Ishikawa (cell line): Measurements from ENCODE around the gene AKAP1.

Experiments
- CREB1 ChIP-seq: IDR thresholded peaks from 2 replicates; pipeline ENCODE4 v1.6.1; 2012; ENCODE audit warnings: low read depth
- EGR1 ChIP-seq: IDR thresholded peaks from 2 replicates; pipeline ENCODE4 v1.6.1; 2012
- EP300 ChIP-seq: IDR thresholded peaks from 2 replicates; pipeline ENCODE4 v1.6.1; 2012; ENCODE audit warnings: borderline replicate concordance
- RAD21 ChIP-seq: IDR thresholded peaks from 2 replicates; pipeline ENCODE4 v1.6.1; 2012; ENCODE audit warnings: low read depth
- TAF1 ChIP-seq: IDR thresholded peaks from 2 replicates; pipeline ENCODE4 v1.6.1; 2012; ENCODE audit warnings: low read depth, mild to moderate bottlenecking
- TEAD4 ChIP-seq: IDR thresholded peaks from 2 replicates; pipeline ENCODE4 v1.6.1; 2012
- YY1 ChIP-seq: IDR thresholded peaks from 2 replicates; pipeline ENCODE4 v1.6.1; 2012; ENCODE audit warnings: low read depth
- ZBTB7A ChIP-seq: IDR thresholded peaks from 2 replicates; pipeline ENCODE4 v1.6.1; 2012; ENCODE audit warnings: low read depth
- TF ChIP-seq, protein P1 (sequence below): IDR thresholded peaks from 2 replicates; pipeline ENCODE4 v1.6.1; 2012; ENCODE audit warnings: low read depth, mild to moderate bottlenecking
- TF ChIP-seq, protein P2 (sequence below): IDR thresholded peaks from 2 replicates; pipeline ENCODE4 v1.6.1; 2012

DNA sequence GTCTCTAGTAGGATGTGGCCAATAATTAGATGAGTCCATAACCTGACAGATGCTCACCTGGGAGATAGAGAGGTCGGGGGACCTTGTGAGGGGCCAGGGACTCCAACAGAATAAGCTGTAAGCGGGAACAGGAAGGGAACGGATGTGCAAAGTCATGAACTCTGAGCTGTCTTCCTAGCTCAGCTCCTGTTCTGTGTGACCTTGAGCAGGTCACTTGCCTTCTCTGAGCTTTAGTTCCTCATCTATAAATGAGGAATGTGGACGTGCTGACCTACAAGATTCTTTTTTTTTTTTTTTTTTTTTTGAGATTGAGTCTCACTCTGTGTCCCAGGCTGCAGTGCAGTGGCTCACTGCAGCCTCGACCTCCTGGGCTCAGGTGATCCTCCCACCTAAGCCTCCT lies 58.9 kb downstream of the AKAP1 start:
- no peak for TF ChIP-seq TAF1
- TF ChIP-seq, protein P1, sequence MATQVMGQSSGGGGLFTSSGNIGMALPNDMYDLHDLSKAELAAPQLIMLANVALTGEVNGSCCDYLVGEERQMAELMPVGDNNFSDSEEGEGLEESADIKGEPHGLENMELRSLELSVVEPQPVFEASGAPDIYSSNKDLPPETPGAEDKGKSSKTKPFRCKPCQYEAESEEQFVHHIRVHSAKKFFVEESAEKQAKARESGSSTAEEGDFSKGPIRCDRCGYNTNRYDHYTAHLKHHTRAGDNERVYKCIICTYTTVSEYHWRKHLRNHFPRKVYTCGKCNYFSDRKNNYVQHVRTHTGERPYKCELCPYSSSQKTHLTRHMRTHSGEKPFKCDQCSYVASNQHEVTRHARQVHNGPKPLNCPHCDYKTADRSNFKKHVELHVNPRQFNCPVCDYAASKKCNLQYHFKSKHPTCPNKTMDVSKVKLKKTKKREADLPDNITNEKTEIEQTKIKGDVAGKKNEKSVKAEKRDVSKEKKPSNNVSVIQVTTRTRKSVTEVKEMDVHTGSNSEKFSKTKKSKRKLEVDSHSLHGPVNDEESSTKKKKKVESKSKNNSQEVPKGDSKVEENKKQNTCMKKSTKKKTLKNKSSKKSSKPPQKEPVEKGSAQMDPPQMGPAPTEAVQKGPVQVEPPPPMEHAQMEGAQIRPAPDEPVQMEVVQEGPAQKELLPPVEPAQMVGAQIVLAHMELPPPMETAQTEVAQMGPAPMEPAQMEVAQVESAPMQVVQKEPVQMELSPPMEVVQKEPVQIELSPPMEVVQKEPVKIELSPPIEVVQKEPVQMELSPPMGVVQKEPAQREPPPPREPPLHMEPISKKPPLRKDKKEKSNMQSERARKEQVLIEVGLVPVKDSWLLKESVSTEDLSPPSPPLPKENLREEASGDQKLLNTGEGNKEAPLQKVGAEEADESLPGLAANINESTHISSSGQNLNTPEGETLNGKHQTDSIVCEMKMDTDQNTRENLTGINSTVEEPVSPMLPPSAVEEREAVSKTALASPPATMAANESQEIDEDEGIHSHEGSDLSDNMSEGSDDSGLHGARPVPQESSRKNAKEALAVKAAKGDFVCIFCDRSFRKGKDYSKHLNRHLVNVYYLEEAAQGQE, result no peak
- TF ChIP-seq EP300, result no peak
- TF ChIP-seq, protein P2, sequence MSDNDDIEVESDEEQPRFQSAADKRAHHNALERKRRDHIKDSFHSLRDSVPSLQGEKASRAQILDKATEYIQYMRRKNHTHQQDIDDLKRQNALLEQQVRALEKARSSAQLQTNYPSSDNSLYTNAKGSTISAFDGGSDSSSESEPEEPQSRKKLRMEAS, result no peak
- TF ChIP-seq EGR1, result no peak
- TF ChIP-seq ZBTB7A, result no peak
- TF ChIP-seq TEAD4, result no peak
- TF ChIP-seq YY1, result no peak
- no peak for TF ChIP-seq CREB1
- TF ChIP-seq RAD21, result no peak
